Gastroesophageal sphincter (tissue), 4 donors: ENCODE results near the gene VTA1. TPM values are rescaled to one million over a fixed set of nuclear protein-coding genes. Genes with fewer than 3 reads are reported as not detected.

ENCODE experiments used
- ATAC-seq: fragments of 150-250 bp; one replicate; pipeline ENCODE4 v1.9.1; 2016; ENCODE audit warnings: mild to moderate bottlenecking, moderate library complexity
- H3K27ac ChIP-seq, 4 donors: fragments of 200-600 bp; sonication (generic) in 3 of 4; 1 replicate in 3 of 4; 2 replicates in 1 of 4; pipeline ENCODE4 v1.5.1; 2016 to 2019
- H3K27me3 ChIP-seq: fragments of 200-600 bp; sonication (generic); one replicate; pipeline ENCODE4 v1.5.1; 2019
- H3K36me3 ChIP-seq, 2 donors: fragments of 200-600 bp; sonication (generic); one replicate each; pipeline ENCODE4 v1.5.1; 2019; ENCODE audit warnings: control low read depth in 1 of 2
- H3K4me1 ChIP-seq, 3 donors: fragments of 200-600 bp; sonication (generic); 1 replicate in 2 of 3; 2 replicates in 1 of 3; pipeline ENCODE4 v1.5.1; 2016 to 2019; ENCODE audit warnings: control low read depth in 2 of 3
- H3K4me3 ChIP-seq, 2 donors: fragments of 200-600 bp; sonication (generic); one replicate each; pipeline ENCODE4 v1.5.1; 2019; ENCODE audit warnings: mild to moderate bottlenecking in 1 of 2, moderate library complexity in 1 of 2
- H3K9me3 ChIP-seq, 3 donors: fragments of 200-600 bp; sonication (generic); one replicate each; pipeline ENCODE4 v1.5.1; 2017 to 2019; ENCODE audit warnings: control low read depth in 2 of 3
- EP300 ChIP-seq: sonication (generic); formaldehyde crosslinking; IDR thresholded peaks from one replicate; pipeline ENCODE4 v1.6.1; 2017; ENCODE audit warnings: antibody characterized with exemption, mild to moderate bottlenecking
- POLR2A ChIP-seq, 2 donors: fragments of 450-650 bp; IDR thresholded peaks; one replicate each; pipeline ENCODE4 v1.6.1; 2017; ENCODE audit warnings: antibody characterized with exemption in 2 of 2, mild to moderate bottlenecking in 2 of 2, moderate library complexity in 1 of 2
- POLR2AphosphoS5 ChIP-seq: sonication (generic); formaldehyde crosslinking; IDR thresholded peaks from one replicate; pipeline ENCODE4 v1.6.1; 2017; ENCODE audit warnings: antibody characterized with exemption
- WGBS, 2 donors: methylation state at CpG; one replicate each; pipeline ENCODE4 v1.1.5; 2018; ENCODE audit warnings: low coverage in 1 of 2; 5-methylcytosine and 5-hydroxymethylcytosine counted together
- total RNA-seq, 4 donors: library from RNA; depleted of rRNA; stranded (reverse); fragments of >200 nt; gene quantifications; one replicate each; pipeline ENCODE4 v1.1.0, GENCODE V29; 2016
- TF ChIP-seq, protein P1 (sequence below), 4 experiments: fragments of 200-600 bp in 2 of 4; fragments of 450-650 bp in 2 of 4; sonication (generic) in 1 of 4; IDR thresholded peaks; one replicate each; pipeline ENCODE4 v1.5.1; 2017 to 2019; ENCODE audit warnings: antibody characterized with exemption in 4 of 4, mild to moderate bottlenecking in 2 of 4, moderate library complexity in 2 of 4

VTA1 gene
- total RNA-seq, 4 donors from 2014 or later: 32.4 to 47.2 (median 37.4) TPM

DNA sequence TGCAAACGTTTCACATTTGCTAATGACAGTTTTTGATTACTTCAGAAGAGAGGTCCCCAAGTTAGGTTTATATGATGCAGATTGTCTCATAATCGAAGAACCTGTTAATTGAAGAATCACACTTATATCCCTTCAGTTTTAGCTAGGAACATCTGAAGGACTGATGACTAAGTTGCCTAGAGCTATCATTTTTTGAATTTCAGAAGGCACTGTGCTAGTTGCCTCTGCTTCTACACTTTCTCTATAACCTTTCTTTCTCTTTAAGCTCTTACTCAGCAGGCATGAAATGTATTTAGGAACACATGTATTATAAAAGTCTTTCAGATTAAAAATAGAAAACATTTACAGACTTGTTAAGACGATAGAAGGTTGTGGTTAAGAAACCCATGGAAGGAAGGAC is 28.7 kb upstream of the VTA1 start:
- no peaks in the 10 kb centered on the region for H3K27me3 ChIP-seq
- TF ChIP-seq EP300 (no peak), POLR2A (IDR thresholded peaks at IDR 0.05) (no peak), POLR2AphosphoS5 (no peak)
- TF ChIP-seq, protein P1, sequence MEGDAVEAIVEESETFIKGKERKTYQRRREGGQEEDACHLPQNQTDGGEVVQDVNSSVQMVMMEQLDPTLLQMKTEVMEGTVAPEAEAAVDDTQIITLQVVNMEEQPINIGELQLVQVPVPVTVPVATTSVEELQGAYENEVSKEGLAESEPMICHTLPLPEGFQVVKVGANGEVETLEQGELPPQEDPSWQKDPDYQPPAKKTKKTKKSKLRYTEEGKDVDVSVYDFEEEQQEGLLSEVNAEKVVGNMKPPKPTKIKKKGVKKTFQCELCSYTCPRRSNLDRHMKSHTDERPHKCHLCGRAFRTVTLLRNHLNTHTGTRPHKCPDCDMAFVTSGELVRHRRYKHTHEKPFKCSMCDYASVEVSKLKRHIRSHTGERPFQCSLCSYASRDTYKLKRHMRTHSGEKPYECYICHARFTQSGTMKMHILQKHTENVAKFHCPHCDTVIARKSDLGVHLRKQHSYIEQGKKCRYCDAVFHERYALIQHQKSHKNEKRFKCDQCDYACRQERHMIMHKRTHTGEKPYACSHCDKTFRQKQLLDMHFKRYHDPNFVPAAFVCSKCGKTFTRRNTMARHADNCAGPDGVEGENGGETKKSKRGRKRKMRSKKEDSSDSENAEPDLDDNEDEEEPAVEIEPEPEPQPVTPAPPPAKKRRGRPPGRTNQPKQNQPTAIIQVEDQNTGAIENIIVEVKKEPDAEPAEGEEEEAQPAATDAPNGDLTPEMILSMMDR (IDR thresholded peaks at IDR 0.05): no peak
- H3K4me3 ChIP-seq: no peak overlapping the region
- H3K9me3 ChIP-seq: no peaks in the 10 kb centered on the region
- 67 to 82% methylated on average over 3 of the region's 3 CpGs for WGBS, 2 donors
- no peaks in the 10 kb centered on the region for H3K4me1 ChIP-seq
- no peak overlapping the region for H3K27ac ChIP-seq
- H3K36me3 ChIP-seq: no peaks in the 10 kb centered on the region
- ATAC-seq: no peak

DNA sequence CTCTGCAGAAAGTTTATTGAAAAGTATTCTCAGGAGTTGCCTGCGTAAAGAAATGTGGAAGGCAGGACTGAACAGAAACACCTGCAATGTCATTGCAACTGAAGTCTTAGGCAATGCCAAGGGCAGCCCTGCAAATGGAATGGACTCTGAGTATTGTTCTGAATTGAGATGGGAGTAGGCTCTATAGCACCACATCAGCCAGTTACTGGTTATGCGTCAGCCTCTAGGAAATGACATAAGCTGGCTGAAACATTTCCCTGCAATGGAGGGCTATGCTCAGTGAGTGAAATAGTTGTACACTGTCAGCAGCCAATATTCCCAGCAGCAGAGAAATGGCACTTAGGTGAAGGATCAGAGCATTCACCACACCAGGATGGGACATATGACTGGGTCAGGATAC is 28.1 kb upstream of the VTA1 start:
- no peak for ATAC-seq
- no peaks in the 10 kb centered on the region for H3K27me3 ChIP-seq
- H3K9me3 ChIP-seq: no peaks in the 10 kb centered on the region
- H3K4me3 ChIP-seq: no peak overlapping the region
- H3K27ac ChIP-seq: no peak overlapping the region
- TF ChIP-seq POLR2A (IDR thresholded peaks at IDR 0.05) (no peak), EP300 (no peak), POLR2AphosphoS5 (no peak)
- TF ChIP-seq, protein P1 (IDR thresholded peaks at IDR 0.05): no peak
- WGBS, 2 donors: 73 to 86% methylated on average over 1 to 2 of the region's 2 CpGs
- H3K36me3 ChIP-seq: no peaks in the 10 kb centered on the region
- no peaks in the 10 kb centered on the region for H3K4me1 ChIP-seq

DNA sequence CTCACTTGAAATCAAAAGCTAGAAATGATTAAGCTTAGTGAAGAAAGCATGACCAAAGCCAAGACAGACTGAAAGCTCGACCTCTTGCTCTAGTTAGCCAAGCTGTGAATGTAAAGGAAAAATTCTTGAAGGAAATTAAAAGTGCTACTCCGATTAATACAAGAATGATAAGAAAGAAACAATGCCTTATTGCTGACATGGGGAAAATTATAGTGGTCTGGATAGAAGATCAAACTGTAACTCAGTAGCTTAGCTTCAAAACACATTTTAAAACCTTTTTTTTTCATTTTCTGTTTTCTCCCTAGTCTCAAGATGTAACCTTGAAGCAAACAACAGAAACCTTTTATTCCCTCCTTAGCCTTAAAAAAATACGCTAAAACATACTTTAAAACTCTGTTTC is 25.7 kb upstream of the VTA1 start:
- TF ChIP-seq POLR2A (IDR thresholded peaks at IDR 0.05) (no peak), EP300 (no peak), POLR2AphosphoS5 (no peak)
- TF ChIP-seq, protein P1 (IDR thresholded peaks at IDR 0.05): no peak
- no peak overlapping the region for H3K4me3 ChIP-seq
- H3K9me3 ChIP-seq: no peaks in the 10 kb centered on the region
- H3K27me3 ChIP-seq: no peaks in the 10 kb centered on the region
- H3K36me3 ChIP-seq: no peaks in the 10 kb centered on the region
- no peak overlapping the region for H3K27ac ChIP-seq
- ATAC-seq: no peak
- no peaks in the 10 kb centered on the region for H3K4me1 ChIP-seq
- WGBS, 2 donors: 54 to 86% methylated on average over 3 of the region's 3 CpGs

DNA sequence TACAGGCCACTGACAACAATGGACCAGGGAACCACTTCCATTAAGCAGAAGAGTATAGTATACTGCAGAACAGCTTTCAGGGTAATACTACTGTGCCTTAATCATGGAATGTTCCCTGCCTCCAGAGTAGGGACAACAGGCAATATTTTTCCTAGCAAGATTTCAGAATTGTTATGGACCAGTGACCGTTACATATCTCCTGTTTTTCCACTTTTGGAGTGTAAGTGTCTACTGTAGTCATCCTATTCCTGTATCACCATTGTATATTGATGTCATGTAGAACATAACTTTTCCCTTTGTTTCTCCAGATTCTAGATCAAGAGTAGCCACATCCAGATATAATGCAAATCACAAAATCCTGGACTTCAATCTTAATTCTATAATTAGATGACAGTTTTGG is 16.2 kb upstream of the VTA1 start:
- Histone ChIP-seq H3K4me3 (no peak overlapping the region), H3K4me1 (no peaks in the 10 kb centered on the region), H3K9me3 (peaks cover 0 to 17% (median 0%) of the 10 kb centered on the region in 3 donors), H3K27me3 (no peaks in the 10 kb centered on the region), H3K27ac (no peak overlapping the region), H3K36me3 (no peaks in the 10 kb centered on the region)
- WGBS, 2 donors: 90 to 100% methylated on average over 1 of the region's 1 CpG
- TF ChIP-seq EP300: no peak
- TF ChIP-seq POLR2AphosphoS5: no peak
- TF ChIP-seq POLR2A (IDR thresholded peaks at IDR 0.05): no peak
- TF ChIP-seq, protein P1 (IDR thresholded peaks at IDR 0.05): no peak
- ATAC-seq: no peak

DNA sequence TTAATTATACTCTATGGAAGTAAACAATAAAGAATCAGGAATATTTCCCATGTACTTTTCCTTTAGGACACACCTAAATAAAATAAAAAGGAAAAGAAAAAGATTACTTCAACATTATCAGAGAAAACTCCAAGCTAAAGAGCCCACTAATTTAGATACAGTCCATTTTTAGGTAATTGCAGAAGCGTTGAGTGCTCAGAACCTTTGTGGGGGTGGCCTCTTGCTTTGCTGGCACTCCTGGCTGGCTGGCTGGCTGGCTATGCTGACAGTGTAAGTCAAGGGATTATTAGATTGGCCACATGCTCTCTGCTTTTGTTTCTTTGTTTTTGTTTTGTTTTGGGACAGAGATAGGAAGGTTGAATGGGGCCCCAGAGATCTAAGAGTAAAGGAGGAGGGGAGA is 14.4 kb upstream of the VTA1 start, which contains the start of gene GJE1:
Gene GJE1 (plus strand): TSS at position 301 of the 400 bp plus-strand sequence. CDS start 234 bp downstream, outside the sequence.
- 38% methylated on average over 1 of the region's 1 CpG; no CpG with 5 or more reads in 1 of the 2 donors for WGBS, 2 donors
- TF ChIP-seq EP300 (no peak), POLR2A (IDR thresholded peaks at IDR 0.05) (no peak), POLR2AphosphoS5 (no peak)
- TF ChIP-seq, protein P1 (IDR thresholded peaks at IDR 0.05): no peak
- H3K36me3 ChIP-seq: no peaks in the 10 kb centered on the region

More for the DNA sequence above, 14.4 kb upstream of the VTA1 start, which contains the start of gene GJE1:
- no peak within 1 kb of the TSS for H3K4me3 ChIP-seq
- H3K27ac ChIP-seq: no peak within 1 kb of the TSS
- no peak for ATAC-seq
- peaks cover 0 to 17% (median 0%) of the 10 kb centered on the region in 3 donors for H3K9me3 ChIP-seq
- H3K27me3 ChIP-seq: no peaks in the 10 kb centered on the region
- H3K4me1 ChIP-seq: no peaks in the 10 kb centered on the region
